Thyroid gland (tissue), 4 donors: ENCODE measurements around the gene NFIB. TPM values are rescaled to one million over a fixed set of nuclear protein-coding genes. Genes with fewer than 3 reads are reported as not detected.

Experiments used
- DNase-seq, 2 donors: peaks; one replicate each; pipeline ENCODE4 v3.0.0-alpha.2; 2019
- H3K27ac ChIP-seq, 3 donors: fragments of 200-600 bp; sonication (generic); 1 replicate in 2 of 3; 2 replicates in 1 of 3; pipeline ENCODE4 v1.5.1; 2016 to 2019; ENCODE audit warnings: mild to moderate bottlenecking in 1 of 3, moderate library complexity in 1 of 3
- H3K27me3 ChIP-seq: fragments of 200-600 bp; sonication (generic); one replicate; pipeline ENCODE4 v1.5.1; 2019
- H3K36me3 ChIP-seq, 2 donors: fragments of 200-600 bp; sonication (generic); one replicate each; pipeline ENCODE4 v1.5.1; 2016 to 2019
- H3K4me1 ChIP-seq, 2 donors: fragments of 200-600 bp; sonication (generic); one replicate each; pipeline ENCODE4 v1.5.1; 2017 to 2019
- H3K4me3 ChIP-seq, 3 donors: fragments of 200-600 bp; sonication (generic); replicated peaks in 1 of 3; 1 replicate in 2 of 3; 2 replicates in 1 of 3; pipeline ENCODE4 v1.5.1; 2016; ENCODE audit warnings: mild to moderate bottlenecking in 1 of 3
- H3K9me3 ChIP-seq: fragments of 200-600 bp; sonication (generic); one replicate; pipeline ENCODE4 v1.5.1; 2017
- POLR2A ChIP-seq, 2 donors: fragments of 450-650 bp; IDR thresholded peaks; one replicate each; pipeline ENCODE4 v1.6.1; 2017; ENCODE audit warnings: antibody characterized with exemption in 2 of 2, mild to moderate bottlenecking in 2 of 2, moderate library complexity in 1 of 2
- WGBS, 2 donors: methylation state at CpG; one replicate each; pipeline ENCODE4 v1.1.5; 2017; 5-methylcytosine and 5-hydroxymethylcytosine counted together
- intact Hi-C: fragments of 100-400 bp; cut with DNase I; formaldehyde crosslinking; loops from one replicate; pipeline ENCODE4 v1.15.1; 2023
- total RNA-seq, 4 donors: library from RNA; depleted of rRNA; stranded (reverse); fragments of >200 nt; gene quantifications; one replicate each; pipeline ENCODE4 v1.2.3, GENCODE V29; 2016
- TF ChIP-seq, protein P1 (sequence below), 6 experiments: fragments of 200-600 bp in 3 of 6; fragments of 450-650 bp in 3 of 6; sonication (generic) in 3 of 6; IDR thresholded peaks; one replicate each; pipeline ENCODE4 v1.5.1; 2016 to 2019; ENCODE audit warnings: antibody characterized with exemption in 6 of 6, mild to moderate bottlenecking in 2 of 6, inconsistent platforms in 1 of 6, moderate library complexity in 1 of 6

Gene NFIB
- total RNA-seq, 4 donors from 2014 or later: 57.9 to 144 (median 125) TPM

DNA sequence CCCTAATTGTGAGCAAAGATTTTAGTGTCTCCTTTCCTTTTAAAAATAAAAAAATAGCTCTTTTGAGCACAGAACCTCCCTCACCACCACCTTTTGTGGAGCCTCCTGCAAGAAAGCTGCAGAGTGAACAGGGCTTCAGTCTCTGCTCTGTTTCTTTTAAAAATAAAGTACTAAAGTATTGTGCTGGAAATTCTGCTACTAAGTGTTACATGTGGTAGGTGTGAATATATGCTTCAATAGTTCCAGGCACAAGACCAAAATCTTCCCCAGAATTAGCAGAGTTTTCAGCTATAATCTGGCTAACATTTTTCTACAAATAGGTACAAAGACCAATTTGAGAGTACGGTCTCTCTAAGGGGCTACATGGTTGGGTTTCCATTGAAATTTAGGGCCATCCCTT lies 40.3 kb upstream of the NFIB start:
- no peaks in the 10 kb centered on the region for H3K36me3 ChIP-seq
- peaks cover 12 to 21% of the 10 kb centered on the region in 2 donors for H3K4me1 ChIP-seq
- H3K4me3 ChIP-seq: no peak overlapping the region
- no peak overlapping the region for H3K27ac ChIP-seq
- intact Hi-C loops: loop anchor here (5.0 kb wide), 1 partner anchor 927 kb away; no protein-coding TSS in a partner anchor
- WGBS, 2 donors: 94 to 95% methylated on average over 1 of the region's 1 CpG
- H3K27me3 ChIP-seq: peaks cover 11% of the 10 kb centered on the region
- no peaks in the 10 kb centered on the region for H3K9me3 ChIP-seq
- TF ChIP-seq, protein P1, sequence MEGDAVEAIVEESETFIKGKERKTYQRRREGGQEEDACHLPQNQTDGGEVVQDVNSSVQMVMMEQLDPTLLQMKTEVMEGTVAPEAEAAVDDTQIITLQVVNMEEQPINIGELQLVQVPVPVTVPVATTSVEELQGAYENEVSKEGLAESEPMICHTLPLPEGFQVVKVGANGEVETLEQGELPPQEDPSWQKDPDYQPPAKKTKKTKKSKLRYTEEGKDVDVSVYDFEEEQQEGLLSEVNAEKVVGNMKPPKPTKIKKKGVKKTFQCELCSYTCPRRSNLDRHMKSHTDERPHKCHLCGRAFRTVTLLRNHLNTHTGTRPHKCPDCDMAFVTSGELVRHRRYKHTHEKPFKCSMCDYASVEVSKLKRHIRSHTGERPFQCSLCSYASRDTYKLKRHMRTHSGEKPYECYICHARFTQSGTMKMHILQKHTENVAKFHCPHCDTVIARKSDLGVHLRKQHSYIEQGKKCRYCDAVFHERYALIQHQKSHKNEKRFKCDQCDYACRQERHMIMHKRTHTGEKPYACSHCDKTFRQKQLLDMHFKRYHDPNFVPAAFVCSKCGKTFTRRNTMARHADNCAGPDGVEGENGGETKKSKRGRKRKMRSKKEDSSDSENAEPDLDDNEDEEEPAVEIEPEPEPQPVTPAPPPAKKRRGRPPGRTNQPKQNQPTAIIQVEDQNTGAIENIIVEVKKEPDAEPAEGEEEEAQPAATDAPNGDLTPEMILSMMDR (IDR thresholded peaks at IDR 0.05): no peak
- no peak for TF ChIP-seq POLR2A (IDR thresholded peaks at IDR 0.05)
- DNase-seq: no peak

DNA sequence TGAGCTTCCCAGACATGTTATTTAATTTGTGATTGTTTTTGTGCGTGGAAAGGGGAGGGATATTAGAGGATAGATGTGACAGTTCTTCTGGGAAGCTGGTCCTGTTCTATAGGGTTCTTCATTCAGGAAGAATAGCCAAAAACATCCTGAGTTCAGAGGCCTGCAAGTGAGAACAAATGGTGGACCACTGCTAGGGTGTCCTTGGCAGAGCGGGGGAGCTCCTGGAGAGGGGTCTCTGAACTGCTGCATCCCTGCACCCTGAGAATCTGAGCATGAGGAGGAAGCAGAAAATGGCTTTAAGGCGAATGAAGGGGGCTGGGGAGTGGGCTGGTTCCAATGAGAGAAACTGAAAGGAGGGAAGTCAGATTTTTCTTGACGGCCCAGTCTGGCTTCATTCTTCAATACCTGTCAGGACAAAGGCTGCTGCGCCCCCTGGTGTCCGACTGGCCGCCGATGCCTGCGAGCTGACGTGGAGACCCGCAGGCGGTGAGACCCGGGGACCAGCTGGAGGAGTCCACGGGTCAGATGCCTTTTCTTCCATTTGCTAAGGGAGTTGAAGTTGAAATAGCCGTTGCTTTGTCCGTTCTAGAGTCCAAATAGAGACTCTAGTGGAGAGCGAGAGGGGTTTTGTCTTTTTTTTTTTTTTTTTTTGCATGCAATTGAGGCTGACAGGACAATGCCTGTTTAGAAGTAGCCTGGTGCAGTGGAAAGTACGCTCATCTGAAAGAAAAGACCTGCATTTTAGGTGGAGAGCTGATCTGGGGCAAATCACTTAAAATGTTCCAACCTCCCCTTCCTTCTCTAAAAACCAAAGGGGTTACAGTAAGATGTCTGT lies 39.5 kb upstream of the NFIB start:
- Histone ChIP-seq H3K27ac (peak overlapping the region in 2 of 3 donors; percentile 34 to 74), H3K27me3 (peaks cover 12% of the 10 kb centered on the region), H3K36me3 (no peaks in the 10 kb centered on the region), H3K4me1 (peaks cover 17 to 25% of the 10 kb centered on the region in 2 donors), H3K4me3 (no peak overlapping the region), H3K9me3 (no peaks in the 10 kb centered on the region)
- intact Hi-C loops: loop anchor here (5.0 kb wide), 1 partner anchor 926 kb away; no protein-coding TSS in a partner anchor
- peak; percentile 94 to 96 for DNase-seq
- TF ChIP-seq, protein P1 (IDR thresholded peaks at IDR 0.05): peak; percentile 59 to 92 (median 86)
- no peak for TF ChIP-seq POLR2A (IDR thresholded peaks at IDR 0.05)
- WGBS, 2 donors: 15% methylated on average over 18 of the region's 18 CpGs

DNA sequence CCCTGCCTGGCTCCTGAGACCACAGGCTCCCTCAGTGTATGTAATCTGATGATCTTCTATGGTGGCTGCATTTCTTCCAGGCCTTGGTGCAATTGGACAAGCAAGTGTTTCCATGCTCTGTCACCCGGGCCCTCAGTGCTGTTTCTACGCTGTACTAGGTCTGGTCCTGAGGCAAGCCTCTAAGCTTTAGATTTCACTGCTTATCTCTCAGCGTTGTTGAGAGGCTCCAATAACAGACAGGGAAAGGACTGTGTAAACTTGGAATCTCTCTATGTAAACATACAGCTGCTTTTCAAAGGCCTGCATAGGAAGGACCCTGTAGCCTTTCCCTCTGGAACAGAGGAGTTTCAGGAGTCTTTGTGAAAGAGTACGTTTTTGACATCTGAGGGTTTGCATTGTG lies 38.6 kb upstream of the NFIB start:
- Histone ChIP-seq H3K27ac (peak overlapping the region; percentile 5 to 74 (median 71)), H3K9me3 (no peaks in the 10 kb centered on the region), H3K27me3 (peaks cover 12% of the 10 kb centered on the region), H3K4me1 (peaks cover 24 to 25% of the 10 kb centered on the region in 2 donors), H3K4me3 (no peak overlapping the region), H3K36me3 (no peaks in the 10 kb centered on the region)
- DNase-seq: no peak
- intact Hi-C loops: loop anchor here (5.0 kb wide), 1 partner anchor 925 kb away; no protein-coding TSS in a partner anchor
- 72 to 75% methylated on average over 4 of the region's 4 CpGs for WGBS, 2 donors
- TF ChIP-seq, protein P1 (IDR thresholded peaks at IDR 0.05): no peak
- TF ChIP-seq POLR2A (IDR thresholded peaks at IDR 0.05): no peak

DNA sequence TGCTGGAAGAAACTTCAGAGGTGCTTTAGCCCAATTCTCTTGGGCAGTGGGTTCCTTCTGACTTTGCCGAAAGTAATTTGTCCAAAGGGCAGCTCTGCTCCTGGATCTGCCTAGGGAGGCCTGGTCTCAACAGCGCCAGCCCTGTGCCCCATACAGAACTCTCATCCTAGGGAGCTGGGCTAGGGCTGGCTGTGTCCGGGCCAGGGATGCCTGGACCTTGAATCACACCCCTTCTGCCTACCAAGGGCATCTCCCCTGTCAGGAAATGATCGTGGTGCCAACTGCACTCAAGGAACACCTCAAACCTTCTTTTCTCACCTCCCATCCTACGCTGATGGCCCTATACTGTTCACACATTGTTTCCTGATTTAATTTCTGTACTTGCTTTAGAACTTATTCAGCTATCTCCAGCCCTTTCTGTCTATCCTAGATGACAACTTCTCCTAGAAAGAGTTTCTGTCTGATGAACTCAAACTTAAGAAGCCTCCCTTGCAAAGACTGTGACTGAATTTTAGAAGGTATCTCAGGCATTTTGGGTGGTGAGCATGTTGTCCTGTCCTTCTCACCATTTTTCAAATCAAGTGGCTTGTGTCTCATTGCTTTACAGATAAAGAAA lies 37.4 kb upstream of the NFIB start:
- peaks cover 12% of the 10 kb centered on the region for H3K27me3 ChIP-seq
- DNase-seq: no peak
- intact Hi-C loops: loop anchor here (5.0 kb wide), 1 partner anchor 924 kb away; no protein-coding TSS in a partner anchor
- H3K27ac ChIP-seq: peak overlapping the region; percentile 71 to 76 (median 74)
- H3K4me1 ChIP-seq: peaks cover 31 to 33% of the 10 kb centered on the region in 2 donors
- WGBS, 2 donors: 77 to 86% methylated on average over 5 of the region's 5 CpGs
- no peaks in the 10 kb centered on the region for H3K36me3 ChIP-seq
- H3K9me3 ChIP-seq: no peaks in the 10 kb centered on the region
- TF ChIP-seq POLR2A (IDR thresholded peaks at IDR 0.05): no peak
- TF ChIP-seq, protein P1 (IDR thresholded peaks at IDR 0.05): no peak
- no peak overlapping the region for H3K4me3 ChIP-seq
